Cardiac septum (tissue), 1 donor: ENCODE results near the gene PRKAR2B. TPM values are rescaled to one million over a fixed set of nuclear protein-coding genes. Genes with fewer than 3 reads are reported as not detected.

Source experiments
- DNase-seq: peaks from one replicate; pipeline ENCODE4 v3.0.0-alpha.2; 2020; ENCODE audit warnings: low spot score
- intact Hi-C: fragments of 100-400 bp; cut with DNase I; formaldehyde crosslinking; loops from one replicate; pipeline ENCODE4 v1.14.0; 2022
- total RNA-seq: library from RNA; stranded (reverse); fragmentation: NEBNext Ultra II Directional; extraction: Animal tissue kit (Norgen Biotek cat#: 25700); gene quantifications from one replicate; pipeline ENCODE4 v1.2.1, GENCODE V29; 2021
- donor health status: DM: no; HTN: no; CAD: no.

PRKAR2B gene
- total RNA-seq, 1 donor from 2014 or later, result 37.7 TPM

GRCh38 chr7:107169120-107170050 lies 124.9 kb downstream of the PRKAR2B start:
- peak; percentile 99 for DNase-seq
- intact Hi-C loops, result no loop called here

- intact Hi-C loops, result no loop called here
- no peak for DNase-seq
Observed at GRCh38 chr7:107170051-107170915, 125.8 kb downstream of the PRKAR2B start.

GRCh38 chr7:107171496-107171895 lies 127.0 kb downstream of the PRKAR2B start:
- intact Hi-C loops, result no loop called here
- no peak for DNase-seq

- intact Hi-C loops, result no loop called here
- no peak for DNase-seq
Observed at GRCh38 chr7:107172276-107173032, 127.9 kb downstream of the PRKAR2B start.

- no peak for DNase-seq
- intact Hi-C loops, result no loop called here
Observed at GRCh38 chr7:107173191-107173590, 128.7 kb downstream of the PRKAR2B start.

GRCh38 chr7:107173691-107174406 lies 129.3 kb downstream of the PRKAR2B start:
- intact Hi-C loops, result no loop called here
- DNase-seq, result no peak

- intact Hi-C loops, result no loop called here
- no peak for DNase-seq
Observed at GRCh38 chr7:107179326-107180164, 135.0 kb downstream of the PRKAR2B start.

- intact Hi-C loops, result no loop called here
- no peak for DNase-seq
Observed at GRCh38 chr7:107180378-107180777, 135.9 kb downstream of the PRKAR2B start.

GRCh38 chr7:107181172-107181571 lies 136.7 kb downstream of the PRKAR2B start:
- DNase-seq, result no peak
- intact Hi-C loops, result no loop called here

- intact Hi-C loops, result no loop called here
- DNase-seq, result no peak
Observed at GRCh38 chr7:107185716-107186115, 141.2 kb downstream of the PRKAR2B start.

- intact Hi-C loops, result no loop called here
- no peak for DNase-seq
Observed at GRCh38 chr7:107186240-107186639, 141.7 kb downstream of the PRKAR2B start.

- intact Hi-C loops, result no loop called here
- no peak for DNase-seq
Observed at GRCh38 chr7:107187774-107188173, 143.3 kb downstream of the PRKAR2B start.

- no peak for DNase-seq
- intact Hi-C loops, result no loop called here
Observed at GRCh38 chr7:107190090-107190489, 145.6 kb downstream of the PRKAR2B start.

- no peak for DNase-seq
- intact Hi-C loops, result no loop called here
Observed at GRCh38 chr7:107194052-107194451, 149.5 kb downstream of the PRKAR2B start.

GRCh38 chr7:107196834-107197610 lies 152.5 kb downstream of the PRKAR2B start:
- intact Hi-C loops, result loop anchor here (5.0 kb wide), 1 partner anchor 530 kb away; no protein-coding TSS in a partner anchor
- no peak for DNase-seq

GRCh38 chr7:107201795-107202450 lies 157.4 kb downstream of the PRKAR2B start:
- intact Hi-C loops, result loop anchor here (5.0 kb wide), 2 partner anchors 260 to 675 kb away; no protein-coding TSS in a partner anchor
- peak; percentile 81 for DNase-seq

GRCh38 chr7:107203607-107204006 lies 159.1 kb downstream of the PRKAR2B start:
- no peak for DNase-seq
- intact Hi-C loops, result loop anchor here (5.0 kb wide), 2 partner anchors 259 to 674 kb away; no protein-coding TSS in a partner anchor
